ENCODE data around the gene PLXDC1. TPM values are rescaled to one million over a fixed set of nuclear protein-coding genes. Genes with fewer than 3 reads are reported as not detected.

Gene PLXDC1
- total and polyA plus RNA-seq, 2 of the 8 experiments (the other 6 are each of a cell fraction or from before 2014, with no cell fraction given) = 4.1 to 14.6 TPM

DNA sequence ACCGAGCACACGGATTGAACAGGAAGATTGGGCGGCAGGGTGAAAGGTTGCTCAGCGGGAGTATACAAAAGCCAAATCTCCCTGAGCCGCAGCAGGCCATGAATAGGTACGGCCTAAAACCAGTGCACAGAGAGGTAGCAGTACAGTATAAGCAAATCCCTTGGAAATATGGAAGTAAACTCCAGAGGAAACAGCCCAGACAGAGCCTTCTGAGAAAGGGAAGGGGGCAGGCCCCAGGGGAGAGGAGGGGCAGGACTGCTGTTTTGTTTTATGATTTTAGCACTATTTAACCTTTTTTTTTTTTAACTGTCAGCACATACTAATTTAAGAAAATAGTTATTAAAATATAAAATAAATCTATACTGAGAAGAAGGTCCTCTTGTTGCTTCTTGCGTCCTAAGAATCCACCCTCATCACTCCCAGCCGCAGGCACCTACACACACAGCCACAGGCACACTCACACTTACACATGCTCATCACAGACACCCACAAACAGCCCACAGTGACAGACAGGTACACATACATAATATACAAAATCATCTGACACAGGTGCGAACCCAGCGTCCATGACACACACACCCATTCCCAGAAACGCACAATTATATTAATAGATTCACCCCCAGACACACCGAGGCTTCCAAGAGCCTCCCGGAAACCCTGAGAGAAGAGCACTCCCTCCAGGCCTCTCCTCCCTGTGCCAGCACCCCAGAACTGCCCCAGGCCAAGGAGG, 12.8 kb downstream of the PLXDC1 start:
- H3K18ac ChIP-seq (ENCODE audit: extremely low read depth, low read length) = no peak overlapping the region
- H2AFZ ChIP-seq (ENCODE audit: low read length) = no peak overlapping the region
- no peak overlapping the region for H4K91ac ChIP-seq (replicated peaks; ENCODE audit: insufficient read length, low read length)
- no peak overlapping the region for H3K23ac ChIP-seq (ENCODE audit: insufficient read length)
- H3K27me3 ChIP-seq (replicated peaks in 1 of 4; ENCODE audit: control insufficient read depth in 3 of 4, extremely low read depth in 1 of 4, insufficient read depth in 3 of 4, low read length in 3 of 4) = no peaks in the 10 kb centered on the region
- no peaks in the 10 kb centered on the region for H3K4me1 ChIP-seq (replicated peaks in 1 of 4; ENCODE audit: control insufficient read depth in 3 of 4, insufficient read depth in 4 of 4, low read length in 3 of 4)
- ChIA-PET CTCF (ENCODE audit: partially characterized antibody) (interaction anchor here (1.4 to 3.5 kb wide), 3 partner anchors 9 to 37 kb away, joined by 3 to 19 read pairs (median 4); partner anchors contain the start of gene PLXDC1), POLR2A (ENCODE audit: partially characterized antibody) (interaction anchor here (1.5 kb wide), 1 partner anchor 15 kb away, joined by 4 read pairs; no protein-coding TSS in a partner anchor)
- H3K23me2 ChIP-seq (ENCODE audit: low read depth, low read length) = no peaks in the 10 kb centered on the region
- no peak overlapping the region for H4K5ac ChIP-seq (ENCODE audit: insufficient read length, low read depth, low read length)
- no peaks in the 10 kb centered on the region for H3K9me3 ChIP-seq (ENCODE audit: insufficient read depth in 2 of 2, low read depth in 1 of 2, low read length in 1 of 2)
- H4K8ac ChIP-seq (ENCODE audit: extremely low read depth, insufficient read depth, low read length) = no peak overlapping the region; the same call in 1 of the 2 replicates
- H3K4me2 ChIP-seq (ENCODE audit: insufficient read depth in 1 of 2, low read depth in 2 of 2, low read length in 2 of 2) = no peak overlapping the region
- H4K20me1 ChIP-seq (replicated peaks in 1 of 2; ENCODE audit: control insufficient read depth in 1 of 2, insufficient read depth in 2 of 2, low read length in 2 of 2) = no peaks in the 10 kb centered on the region
- no peak overlapping the region for H3K14ac ChIP-seq (ENCODE audit: insufficient read length)
- 0 out of 2 replicates have a peak overlapping the region, but pooled peaks have one; percentile 32 for H2BK20ac ChIP-seq (ENCODE audit: low read length)
- no peaks in the 10 kb centered on the region for H3K36me3 ChIP-seq (ENCODE audit: control insufficient read depth in 2 of 4, insufficient read depth in 4 of 4, low read length in 3 of 4)
- no peak for DNase-seq (ENCODE audit: low read depth in 1 of 2, low spot score in 2 of 2)
- H3K9ac ChIP-seq (replicated peaks in 1 of 4; ENCODE audit: extremely low read depth in 1 of 4, low read depth in 3 of 4, low read length in 3 of 4) = no peak overlapping the region
- no peak overlapping the region for H3K4me3 ChIP-seq (ENCODE audit: extremely low read depth in 1 of 4, insufficient read depth in 2 of 4, low read depth in 3 of 4, low read length in 4 of 4)
- H2BK12ac ChIP-seq (ENCODE audit: low read depth, low read length) = no peak overlapping the region
- no peak overlapping the region for H3K56ac ChIP-seq (replicated peaks; ENCODE audit: insufficient read length, low read depth, low read length)
- no peaks in the 10 kb centered on the region for H3K79me2 ChIP-seq (ENCODE audit: control insufficient read depth in 1 of 2, insufficient read depth in 2 of 2, low read length in 2 of 2)
- no peak overlapping the region for H2AK5ac ChIP-seq (ENCODE audit: low read depth, low read length)
- FAIRE-seq = no peak
- H2BK15ac ChIP-seq (ENCODE audit: low read length) = no peak overlapping the region
- 88% methylated on average over 13 of the region's 13 CpGs; no CpG with 5 or more reads in 1 of the 2 experiments for WGBS, 2 experiments (ENCODE audit: extremely low coverage in 1 of 2, insufficient coverage in 1 of 2, insufficient read length in 1 of 2, insufficient replicate concordance in 2 of 2, low coverage in 1 of 2, low lambda C conversion rate in 2 of 2, missing lambda C conversion rate in 1 of 2)
- H2BK120ac ChIP-seq (replicated peaks; ENCODE audit: low read depth, low read length) = no peak overlapping the region
- no peaks in the 10 kb centered on the region for H3K79me1 ChIP-seq (ENCODE audit: low read depth, low read length)
- H3K4ac ChIP-seq (replicated peaks; ENCODE audit: insufficient read length, low read depth, low read length) = no peak overlapping the region
- H2BK5ac ChIP-seq (ENCODE audit: low read depth, low read length) = no peak overlapping the region
- no peak overlapping the region for H3K27ac ChIP-seq (ENCODE audit: low read depth, low read length)
- TF ChIP-seq YY1 (IDR thresholded peaks at IDR 0.05; ENCODE audit: low read depth, low read length) = no peak
- no peak for TF ChIP-seq POLR2A (IDR thresholded peaks at IDR 0.05; ENCODE audit: control extremely low read depth in 1 of 2, low read depth in 2 of 2, low read length in 2 of 2)
- no peak for TF ChIP-seq BACH1 (IDR thresholded peaks at IDR 0.05; ENCODE audit: low read length)
- TF ChIP-seq CBX8 (IDR thresholded peaks at IDR 0.05; ENCODE audit: borderline replicate concordance, low read depth, low read length) = no peak
- no peak for TF ChIP-seq POU5F1 (IDR thresholded peaks at IDR 0.05; ENCODE audit: low read depth, low read length)
- no peak for TF ChIP-seq RBBP5 (IDR thresholded peaks at IDR 0.05; ENCODE audit: borderline replicate concordance, low read depth, low read length)
- no peak for TF ChIP-seq JUND (IDR thresholded peaks at IDR 0.05; ENCODE audit: low read length)
- no peak for TF ChIP-seq JUN (IDR thresholded peaks at IDR 0.05; ENCODE audit: low read depth, low read length)
- TF ChIP-seq, protein P1, sequence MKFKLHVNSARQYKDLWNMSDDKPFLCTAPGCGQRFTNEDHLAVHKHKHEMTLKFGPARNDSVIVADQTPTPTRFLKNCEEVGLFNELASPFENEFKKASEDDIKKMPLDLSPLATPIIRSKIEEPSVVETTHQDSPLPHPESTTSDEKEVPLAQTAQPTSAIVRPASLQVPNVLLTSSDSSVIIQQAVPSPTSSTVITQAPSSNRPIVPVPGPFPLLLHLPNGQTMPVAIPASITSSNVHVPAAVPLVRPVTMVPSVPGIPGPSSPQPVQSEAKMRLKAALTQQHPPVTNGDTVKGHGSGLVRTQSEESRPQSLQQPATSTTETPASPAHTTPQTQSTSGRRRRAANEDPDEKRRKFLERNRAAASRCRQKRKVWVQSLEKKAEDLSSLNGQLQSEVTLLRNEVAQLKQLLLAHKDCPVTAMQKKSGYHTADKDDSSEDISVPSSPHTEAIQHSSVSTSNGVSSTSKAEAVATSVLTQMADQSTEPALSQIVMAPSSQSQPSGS (IDR thresholded peaks at IDR 0.05; ENCODE audit: low read length) = no peak
- TF ChIP-seq SP2 (IDR thresholded peaks at IDR 0.05; ENCODE audit: low read length) = no peak
- TF ChIP-seq TEAD4 (IDR thresholded peaks at IDR 0.05; ENCODE audit: low read depth, low read length) = no peak
- no peak for TF ChIP-seq NANOG (IDR thresholded peaks at IDR 0.05; ENCODE audit: insufficient read depth, low read depth, low read length, poor library complexity, severe bottlenecking)

Data from H1 (cell line).